H9 (cell line): Measurements from ENCODE around the gene DMD. TPM values are rescaled to one million over a fixed set of nuclear protein-coding genes. Genes with fewer than 3 reads are reported as not detected.

Source experiments
- DNase-seq: peaks from one replicate; pipeline ENCODE4 v3.0.0-alpha.2; 2017
- H2AFZ ChIP-seq: one replicate; pipeline ENCODE4 v1.6.1; 2013; ENCODE audit warnings: mild to moderate bottlenecking, low read length, control low read depth, moderate library complexity
- H2AK5ac ChIP-seq: 2 replicates; pipeline ENCODE4 v1.6.1; 2013; ENCODE audit warnings: low read length, control low read depth, mixed read lengths; ENCODE audit not compliant: insufficient read length
- H2BK120ac ChIP-seq: one replicate; pipeline ENCODE4 v1.6.1; 2013; ENCODE audit warnings: low read depth, mild to moderate bottlenecking, low read length, control low read depth, inconsistent platforms; ENCODE audit not compliant: poor library complexity, severe bottlenecking
- H2BK12ac ChIP-seq: 2 replicates; pipeline ENCODE4 v1.6.1; 2013; ENCODE audit warnings: low read length, control low read depth, mixed read lengths, low read depth; ENCODE audit not compliant: insufficient read length
- H2BK15ac ChIP-seq: 2 replicates; pipeline ENCODE4 v1.6.1; 2013; ENCODE audit warnings: low read depth, low read length, control low read depth
- H2BK20ac ChIP-seq: one replicate; pipeline ENCODE4 v1.6.1; 2013; ENCODE audit warnings: low read depth, mild to moderate bottlenecking, low read length, control low read depth, inconsistent platforms; ENCODE audit not compliant: poor library complexity, severe bottlenecking
- H2BK5ac ChIP-seq: 2 replicates; pipeline ENCODE4 v1.6.1; 2013; ENCODE audit warnings: low read length, control low read depth, mixed read lengths; ENCODE audit not compliant: insufficient read length
- H3K14ac ChIP-seq: 2 replicates; pipeline ENCODE4 v1.6.1; 2013; ENCODE audit warnings: low read length, control low read depth; ENCODE audit not compliant: insufficient read depth
- H3K18ac ChIP-seq: 2 replicates; pipeline ENCODE4 v1.6.1; 2013; ENCODE audit warnings: low read depth, mild to moderate bottlenecking, mixed read lengths, low read length, control low read depth; ENCODE audit not compliant: insufficient read length
- H3K23ac ChIP-seq: 2 replicates; pipeline ENCODE4 v1.6.1; 2013; ENCODE audit warnings: low read length, control low read depth, mixed read lengths, low read depth; ENCODE audit not compliant: insufficient read length
- H3K23me2 ChIP-seq: 2 replicates; pipeline ENCODE4 v1.6.1; 2013; ENCODE audit warnings: low read depth, mild to moderate bottlenecking, mixed read lengths, low read length, control low read depth; ENCODE audit not compliant: insufficient read length, poor library complexity, severe bottlenecking
- H3K27ac ChIP-seq: 2 replicates; pipeline ENCODE4 v1.5.1; 2013; ENCODE audit warnings: low read length, control low read depth, mixed read lengths, low read depth; ENCODE audit not compliant: insufficient read length
- H3K27me3 ChIP-seq: 2 replicates; pipeline ENCODE4 v1.6.1; 2013; ENCODE audit warnings: low read length, control low read depth, inconsistent platforms; ENCODE audit not compliant: insufficient read depth
- H3K4ac ChIP-seq: 2 replicates; pipeline ENCODE4 v1.6.1; 2013; ENCODE audit warnings: low read depth, mild to moderate bottlenecking, control low read depth, inconsistent platforms, low read length, moderate library complexity
- H3K4me1 ChIP-seq: 2 replicates; pipeline ENCODE4 v1.6.1; 2013; ENCODE audit warnings: low read length, control low read depth, inconsistent platforms; ENCODE audit not compliant: insufficient read depth
- H3K4me2 ChIP-seq: 2 replicates; pipeline ENCODE4 v1.6.1; 2013; ENCODE audit warnings: low read length, control low read depth, mixed read lengths; ENCODE audit not compliant: insufficient read length, insufficient read depth
- H3K56ac ChIP-seq: 2 replicates; pipeline ENCODE4 v1.6.1; 2013; ENCODE audit warnings: low read depth, mild to moderate bottlenecking, mixed read lengths, low read length, control low read depth; ENCODE audit not compliant: insufficient read length
- H3K79me1 ChIP-seq: 2 replicates; pipeline ENCODE4 v1.6.1; 2013; ENCODE audit warnings: low read depth, mild to moderate bottlenecking, moderate library complexity, low read length, control low read depth, inconsistent platforms; ENCODE audit not compliant: insufficient read depth, poor library complexity, severe bottlenecking
- H3K79me2 ChIP-seq: 2 replicates; pipeline ENCODE4 v1.6.1; 2013; ENCODE audit warnings: low read length, control low read depth, inconsistent platforms; ENCODE audit not compliant: insufficient read depth
- H3K9ac ChIP-seq: 2 replicates; pipeline ENCODE4 v1.6.1; 2013; ENCODE audit warnings: low read length, control low read depth, mixed read lengths; ENCODE audit not compliant: insufficient read length; ENCODE audit errors: extremely low read depth
- H3K9me3 ChIP-seq: one replicate; pipeline ENCODE4 v1.6.1; 2013; ENCODE audit warnings: low read depth, low read length, inconsistent platforms; ENCODE audit not compliant: control insufficient read depth
- H3T11ph ChIP-seq: one replicate; pipeline ENCODE4 v1.6.1; 2013; ENCODE audit warnings: mild to moderate bottlenecking, low read length, control low read depth, inconsistent platforms
- H4K20me1 ChIP-seq: one replicate; pipeline ENCODE4 v1.6.1; 2013; ENCODE audit not compliant: control insufficient read depth, insufficient read length, insufficient read depth
- H4K5ac ChIP-seq: 2 replicates; pipeline ENCODE4 v1.6.1; 2013; ENCODE audit warnings: low read depth, mild to moderate bottlenecking, mixed read lengths, low read length, control low read depth; ENCODE audit not compliant: insufficient read length
- H4K8ac ChIP-seq: replicated peaks from 2 replicates; pipeline ENCODE4 v1.6.1; 2013; ENCODE audit warnings: low read length, control low read depth, mixed read lengths, low read depth; ENCODE audit not compliant: insufficient read length
- H4K91ac ChIP-seq: 2 replicates; pipeline ENCODE4 v1.6.1; 2013; ENCODE audit warnings: low read depth, mild to moderate bottlenecking, moderate library complexity, mixed read lengths, low read length, control low read depth; ENCODE audit not compliant: insufficient read length
- H3K27ac Mint-ChIP-seq, 3 experiments: 2 replicates in 2 of 3; 3 replicates in 1 of 3; pipeline ENCODE4 v1.8.0; 2020 to 2021; ENCODE audit warnings: mixed read lengths in 3 of 3, mild to moderate bottlenecking in 1 of 3, moderate library complexity in 1 of 3
- H3K27me3 Mint-ChIP-seq: 2 replicates; pipeline ENCODE4 v1.8.0; 2021; ENCODE audit warnings: low read depth, mild to moderate bottlenecking, moderate library complexity, mixed read lengths
- H3K36me3 Mint-ChIP-seq, 3 experiments: 2 replicates in 2 of 3; 3 replicates in 1 of 3; pipeline ENCODE4 v1.8.0; 2020 to 2021; ENCODE audit warnings: low read depth in 3 of 3, mixed read lengths in 3 of 3; ENCODE audit not compliant: insufficient read depth in 1 of 3
- H3K4me1 Mint-ChIP-seq, 2 experiments: 2 replicates each; pipeline ENCODE4 v1.8.0; 2020; ENCODE audit warnings: mixed read lengths in 2 of 2
- H3K4me3 Mint-ChIP-seq, 2 experiments: 2 replicates in 1 of 2; 3 replicates in 1 of 2; pipeline ENCODE4 v1.8.0; 2020 to 2021; ENCODE audit warnings: mild to moderate bottlenecking in 2 of 2, mixed read lengths in 2 of 2, moderate library complexity in 1 of 2
- H3K9me3 Mint-ChIP-seq, 2 experiments: 2 replicates in 1 of 2; 3 replicates in 1 of 2; pipeline ENCODE4 v1.8.0; 2020; ENCODE audit warnings: mild to moderate bottlenecking in 2 of 2, mixed read lengths in 2 of 2, moderate library complexity in 1 of 2
- WGBS: extraction: QIAGEN DNeasy Blood & Tissue Kit; methylation state at CpG from one replicate; pipeline ENCODE4 v1.1.7; 2013; ENCODE audit warnings: missing lambda C conversion rate, low lambda C conversion rate, mixed read lengths; ENCODE audit not compliant: insufficient read length; ENCODE audit errors: extremely low coverage; 5-methylcytosine and 5-hydroxymethylcytosine counted together
- total RNA-seq: library from RNA; stranded (reverse); gene quantifications from 2 replicates; pipeline ENCODE4 v1.2.1, GENCODE V29; 2021
- TF ChIP-seq, protein P1 (sequence below): fragments of 200-600 bp; sonication (generic); conservative IDR thresholded peaks from 3 replicates; pipeline ENCODE4 v1.8.0; 2021; ENCODE audit warnings: antibody characterized with exemption, mild to moderate bottlenecking

The DMD gene
- total RNA-seq, 1 experiment from 2014 or later, result 3.8 TPM

DNA sequence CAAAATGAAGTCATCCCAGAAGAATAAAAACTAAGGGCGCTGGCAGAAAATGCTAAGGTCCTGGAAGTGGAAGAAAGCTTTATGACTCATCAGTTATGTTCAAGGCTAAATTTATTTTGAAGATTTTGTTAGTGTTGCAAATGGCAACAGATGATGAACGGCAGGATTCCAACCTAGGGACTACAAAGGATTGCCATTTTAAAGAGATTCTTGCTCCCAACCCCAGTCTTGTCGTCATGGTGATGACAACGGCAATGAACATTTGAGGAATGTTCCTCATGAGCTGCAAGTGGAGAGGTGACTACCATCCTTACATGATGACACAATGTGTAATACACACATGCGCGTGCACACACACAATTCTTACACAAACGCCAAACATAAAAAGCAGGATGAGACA, 2085.1 kb downstream of the DMD start:
- Histone ChIP-seq H4K5ac (no peak overlapping the region), H3K23me2 (no peaks in the 10 kb centered on the region), H3K4me1 (no peaks in the 10 kb centered on the region), H3K23ac (no peak overlapping the region), H4K20me1 (no peaks in the 10 kb centered on the region), H3K4ac (no peak overlapping the region), H3K56ac (no peak overlapping the region), H3K79me2 (no peaks in the 10 kb centered on the region), H4K8ac (no peak overlapping the region), H3K18ac (no peak overlapping the region), H2BK20ac (no peak overlapping the region), H4K91ac (no peak overlapping the region), H2BK5ac (no peak overlapping the region), H2AFZ (no peak overlapping the region), H2BK15ac (no peak overlapping the region), H2BK12ac (no peak overlapping the region), H2AK5ac (no peak overlapping the region), H3K9ac (no peak overlapping the region), H3K9me3 (peaks cover 5% of the 10 kb centered on the region), H3K27ac (no peak overlapping the region), H3K14ac (no peak overlapping the region), H2BK120ac (no peak overlapping the region), H3K27me3 (no peaks in the 10 kb centered on the region), H3K79me1 (no peaks in the 10 kb centered on the region), H3K4me2 (no peak overlapping the region), H3T11ph (no peak overlapping the region)
- H3K9me3 Mint-ChIP-seq, result peaks cover 54 to 70% of the 10 kb centered on the region in 2 experiments
- H3K27ac Mint-ChIP-seq, result no peak overlapping the region
- peaks cover 3 to 18% (median 8%) of the 10 kb centered on the region in 3 experiments; a peak in 6 of 7 replicates for H3K36me3 Mint-ChIP-seq
- H3K4me3 Mint-ChIP-seq, result no peak overlapping the region
- TF ChIP-seq, protein P1, sequence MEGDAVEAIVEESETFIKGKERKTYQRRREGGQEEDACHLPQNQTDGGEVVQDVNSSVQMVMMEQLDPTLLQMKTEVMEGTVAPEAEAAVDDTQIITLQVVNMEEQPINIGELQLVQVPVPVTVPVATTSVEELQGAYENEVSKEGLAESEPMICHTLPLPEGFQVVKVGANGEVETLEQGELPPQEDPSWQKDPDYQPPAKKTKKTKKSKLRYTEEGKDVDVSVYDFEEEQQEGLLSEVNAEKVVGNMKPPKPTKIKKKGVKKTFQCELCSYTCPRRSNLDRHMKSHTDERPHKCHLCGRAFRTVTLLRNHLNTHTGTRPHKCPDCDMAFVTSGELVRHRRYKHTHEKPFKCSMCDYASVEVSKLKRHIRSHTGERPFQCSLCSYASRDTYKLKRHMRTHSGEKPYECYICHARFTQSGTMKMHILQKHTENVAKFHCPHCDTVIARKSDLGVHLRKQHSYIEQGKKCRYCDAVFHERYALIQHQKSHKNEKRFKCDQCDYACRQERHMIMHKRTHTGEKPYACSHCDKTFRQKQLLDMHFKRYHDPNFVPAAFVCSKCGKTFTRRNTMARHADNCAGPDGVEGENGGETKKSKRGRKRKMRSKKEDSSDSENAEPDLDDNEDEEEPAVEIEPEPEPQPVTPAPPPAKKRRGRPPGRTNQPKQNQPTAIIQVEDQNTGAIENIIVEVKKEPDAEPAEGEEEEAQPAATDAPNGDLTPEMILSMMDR, result no peak
- no peak for DNase-seq
- WGBS, result no CpG with 5 or more reads among the region's 7 CpGs
- H3K4me1 Mint-ChIP-seq, result no peaks in the 10 kb centered on the region
- no peaks in the 10 kb centered on the region for H3K27me3 Mint-ChIP-seq
